Measurements from ENCODE around the gene COL18A1.

Gene COL18A1

GRCh38 chr21:45377325-45377709 lies 27.6 kb upstream of the COL18A1 start:
- Histone ChIP-seq H3K4me3 (ENCODE audit: low read depth, low read length) (no peak overlapping the region), H3K27me3 (replicated peaks) (no peaks in the 10 kb centered on the region), H3K27ac (no peak overlapping the region), H3K36me3 (replicated peaks) (no peaks in the 10 kb centered on the region)
- TF ChIP-seq, protein P1, sequence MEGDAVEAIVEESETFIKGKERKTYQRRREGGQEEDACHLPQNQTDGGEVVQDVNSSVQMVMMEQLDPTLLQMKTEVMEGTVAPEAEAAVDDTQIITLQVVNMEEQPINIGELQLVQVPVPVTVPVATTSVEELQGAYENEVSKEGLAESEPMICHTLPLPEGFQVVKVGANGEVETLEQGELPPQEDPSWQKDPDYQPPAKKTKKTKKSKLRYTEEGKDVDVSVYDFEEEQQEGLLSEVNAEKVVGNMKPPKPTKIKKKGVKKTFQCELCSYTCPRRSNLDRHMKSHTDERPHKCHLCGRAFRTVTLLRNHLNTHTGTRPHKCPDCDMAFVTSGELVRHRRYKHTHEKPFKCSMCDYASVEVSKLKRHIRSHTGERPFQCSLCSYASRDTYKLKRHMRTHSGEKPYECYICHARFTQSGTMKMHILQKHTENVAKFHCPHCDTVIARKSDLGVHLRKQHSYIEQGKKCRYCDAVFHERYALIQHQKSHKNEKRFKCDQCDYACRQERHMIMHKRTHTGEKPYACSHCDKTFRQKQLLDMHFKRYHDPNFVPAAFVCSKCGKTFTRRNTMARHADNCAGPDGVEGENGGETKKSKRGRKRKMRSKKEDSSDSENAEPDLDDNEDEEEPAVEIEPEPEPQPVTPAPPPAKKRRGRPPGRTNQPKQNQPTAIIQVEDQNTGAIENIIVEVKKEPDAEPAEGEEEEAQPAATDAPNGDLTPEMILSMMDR (IDR thresholded peaks at IDR 0.05; ENCODE audit: low read depth, low read length, missing control alignments), result no peak
- in situ Hi-C loops (cut with HindIII; ENCODE audit: low pct_ligation_motif_present, low sequenced_read_pairs), result no loop called here
- no peak for DNase-seq

GRCh38 chr21:45377866-45378257 lies 27.1 kb upstream of the COL18A1 start:
- TF ChIP-seq, protein P1 (IDR thresholded peaks at IDR 0.05; ENCODE audit: low read depth, low read length, missing control alignments), result no peak

DNA sequence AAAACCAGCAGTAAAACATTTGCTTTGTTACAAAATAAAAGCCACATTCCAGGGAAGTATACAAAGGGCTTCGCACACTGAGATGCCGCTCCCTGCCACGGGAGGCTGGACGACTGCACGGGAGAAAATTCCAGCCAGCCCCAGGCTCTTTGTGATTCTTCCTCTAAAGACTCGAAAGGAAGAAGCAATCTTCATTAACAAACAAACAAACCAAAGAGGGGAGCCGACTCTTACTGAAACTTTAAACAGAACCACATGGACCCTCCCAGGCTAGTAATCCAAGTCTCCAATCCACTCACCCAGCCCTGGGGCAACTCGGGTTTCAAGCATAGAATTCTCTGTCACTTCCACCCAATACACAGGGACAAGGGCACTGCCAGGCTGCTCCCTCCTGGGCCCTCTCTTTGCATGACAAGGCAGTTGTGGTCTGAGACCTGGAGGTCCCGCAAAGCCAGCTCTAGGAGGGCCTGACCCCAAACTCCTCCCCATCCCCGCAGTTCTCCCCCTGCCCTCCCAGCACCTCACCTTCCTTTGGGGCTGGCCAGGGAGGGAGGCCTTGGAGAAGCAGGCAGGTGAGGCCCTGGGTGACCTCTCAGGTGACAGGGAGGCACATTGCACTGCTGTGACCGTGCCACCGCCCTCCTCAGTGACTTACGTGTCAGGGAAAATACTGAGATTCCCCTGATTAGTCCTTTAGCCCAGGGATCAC lies 26.6 kb upstream of the COL18A1 start:
- Histone ChIP-seq H3K27me3 (replicated peaks) (no peaks in the 10 kb centered on the region), H3K27ac (no peak overlapping the region), H3K4me3 (ENCODE audit: low read depth, low read length) (no peak overlapping the region), H3K36me3 (replicated peaks) (no peaks in the 10 kb centered on the region)
- TF ChIP-seq, protein P1 (IDR thresholded peaks at IDR 0.05; ENCODE audit: low read depth, low read length, missing control alignments), result no peak
- in situ Hi-C loops (cut with HindIII; ENCODE audit: low pct_ligation_motif_present, low sequenced_read_pairs), result no loop called here
- DNase-seq, result no peak

More at GRCh38 chr21:45377866-45378257, 27.1 kb upstream of the COL18A1 start:
- no peak overlapping the region for H3K4me3 ChIP-seq (ENCODE audit: low read depth, low read length)
- in situ Hi-C loops (cut with HindIII; ENCODE audit: low pct_ligation_motif_present, low sequenced_read_pairs), result no loop called here
- no peaks in the 10 kb centered on the region for H3K27me3 ChIP-seq (replicated peaks)
- DNase-seq, result no peak
- no peaks in the 10 kb centered on the region for H3K36me3 ChIP-seq (replicated peaks)
- no peak overlapping the region for H3K27ac ChIP-seq

GRCh38 chr21:45379171-45379900 lies 25.6 kb upstream of the COL18A1 start:
- no peak for DNase-seq
- Histone ChIP-seq H3K27me3 (replicated peaks) (no peaks in the 10 kb centered on the region), H3K36me3 (replicated peaks) (no peaks in the 10 kb centered on the region), H3K27ac (no peak overlapping the region), H3K4me3 (ENCODE audit: low read depth, low read length) (no peak overlapping the region)
- in situ Hi-C loops (cut with HindIII; ENCODE audit: low pct_ligation_motif_present, low sequenced_read_pairs), result no loop called here
- TF ChIP-seq, protein P1 (IDR thresholded peaks at IDR 0.05; ENCODE audit: low read depth, low read length, missing control alignments), result no peak

DNA sequence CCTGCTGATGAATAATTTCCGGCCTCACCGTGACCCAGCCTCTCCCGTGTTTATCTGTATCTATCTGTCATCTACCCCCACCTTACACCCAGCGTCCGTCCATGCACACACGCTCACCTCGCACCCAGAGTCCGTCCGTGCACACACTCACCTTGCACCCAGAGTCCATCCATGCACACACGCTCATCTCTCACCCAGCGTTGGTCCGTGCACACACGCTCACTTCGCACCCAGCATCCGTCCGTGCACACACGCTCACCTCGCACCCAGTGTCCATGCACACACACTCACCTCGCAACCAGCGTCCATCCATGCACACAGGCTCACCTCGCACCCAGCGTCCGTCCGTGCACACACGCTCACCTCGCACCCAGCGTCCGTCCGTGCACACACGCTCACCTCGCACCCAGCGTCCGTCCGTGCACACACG lies 25.0 kb upstream of the COL18A1 start:
- no peaks in the 10 kb centered on the region for H3K27me3 ChIP-seq (replicated peaks)
- no peaks in the 10 kb centered on the region for H3K36me3 ChIP-seq (replicated peaks)
- in situ Hi-C loops (cut with HindIII; ENCODE audit: low pct_ligation_motif_present, low sequenced_read_pairs), result no loop called here
- DNase-seq, result no peak
- H3K4me3 ChIP-seq (ENCODE audit: low read depth, low read length), result no peak overlapping the region
- TF ChIP-seq, protein P1 (IDR thresholded peaks at IDR 0.05; ENCODE audit: low read depth, low read length, missing control alignments), result no peak
- H3K27ac ChIP-seq, result no peak overlapping the region
